CD14-positive monocyte (primary cell): ENCODE data around the gene STAMBPL1. TPM values are rescaled to one million over a fixed set of nuclear protein-coding genes. Genes with fewer than 3 reads are reported as not detected.

Experiments used
- DNase-seq, 3 donors: peaks; one replicate each; pipeline ENCODE4 v3.0.0-alpha.2; 2011 to 2022
- H2AFZ ChIP-seq: 2 replicates; pipeline ENCODE4 v1.6.0; 2012; ENCODE audit warnings: mild to moderate bottlenecking, low read depth, low read length, inconsistent platforms; ENCODE audit not compliant: insufficient read depth, poor library complexity, severe bottlenecking
- H3K27ac ChIP-seq, 2 donors: 1 replicate in 1 of 2; 2 replicates in 1 of 2; pipeline ENCODE4 v1.5.1; 2012 to 2013; ENCODE audit warnings: low read length in 2 of 2, control low read depth in 1 of 2, inconsistent platforms in 1 of 2, low read depth in 1 of 2, mild to moderate bottlenecking in 1 of 2
- H3K27me3 ChIP-seq, 2 donors: one replicate each; pipeline versions ENCODE4 v1.6.0 to v1.6.1; 2011 to 2013; ENCODE audit warnings: low read length in 2 of 2; ENCODE audit not compliant: control insufficient read depth in 2 of 2, insufficient read depth in 2 of 2
- H3K36me3 ChIP-seq, 2 donors: replicated peaks in 1 of 2; 1 replicate in 1 of 2; 2 replicates in 1 of 2; pipeline versions ENCODE4 v1.5.1 to v1.6.1; 2012 to 2013; ENCODE audit warnings: low read length in 2 of 2, control low read depth in 1 of 2, inconsistent platforms in 1 of 2, mild to moderate bottlenecking in 1 of 2; ENCODE audit not compliant: insufficient read depth in 2 of 2, control insufficient read depth in 1 of 2
- H3K4me1 ChIP-seq, 2 donors: 1 replicate in 1 of 2; 2 replicates in 1 of 2; pipeline versions ENCODE4 v1.5.1 to v1.6.1; 2012 to 2013; ENCODE audit warnings: low read length in 2 of 2, control low read depth in 1 of 2, inconsistent platforms in 1 of 2, mild to moderate bottlenecking in 1 of 2, moderate library complexity in 1 of 2; ENCODE audit not compliant: insufficient read depth in 2 of 2, control insufficient read depth in 1 of 2
- H3K4me2 ChIP-seq: replicated peaks from 2 replicates; pipeline ENCODE3; 2012; ENCODE audit warnings: low read length, moderate library complexity, mild to moderate bottlenecking; ENCODE audit not compliant: poor library complexity, severe bottlenecking; ENCODE audit errors: extremely low read depth
- H3K4me3 ChIP-seq, 3 experiments: fragments of 200-600 bp in 1 of 3; sonication (generic) in 1 of 3; replicated peaks in 1 of 3; 1 replicate in 2 of 3; 2 replicates in 1 of 3; pipeline ENCODE4 v1.5.1; 2011 to 2013; ENCODE audit warnings: low read length in 3 of 3, mild to moderate bottlenecking in 3 of 3, control low read depth in 2 of 3, low read depth in 2 of 3, inconsistent platforms in 1 of 3, moderate library complexity in 1 of 3
- H3K79me2 ChIP-seq: 2 replicates; pipeline ENCODE4 v1.6.0; 2012; ENCODE audit warnings: mild to moderate bottlenecking, control low read depth, inconsistent platforms, low read length, moderate library complexity; ENCODE audit not compliant: insufficient read depth
- H3K9ac ChIP-seq: 2 replicates; pipeline ENCODE4 v1.6.0; 2017; ENCODE audit warnings: low read length, mild to moderate bottlenecking; ENCODE audit not compliant: insufficient read depth, poor library complexity, severe bottlenecking
- H3K9me3 ChIP-seq, 2 donors: replicated peaks in 1 of 2; 1 replicate in 1 of 2; 2 replicates in 1 of 2; pipeline versions ENCODE4 v1.5.1 to v1.6.1; 2012 to 2013; ENCODE audit warnings: low read length in 2 of 2, control low read depth in 1 of 2; ENCODE audit not compliant: control insufficient read depth in 1 of 2, insufficient read depth in 1 of 2
- H4K20me1 ChIP-seq: 2 replicates; pipeline ENCODE4 v1.6.0; 2012; ENCODE audit warnings: mild to moderate bottlenecking, low read length, control low read depth, moderate library complexity; ENCODE audit not compliant: insufficient read depth
- H3K27ac Mint-ChIP-seq, 7 donors: one replicate each; pipeline ENCODE4 v1.8.0; 2020; ENCODE audit warnings: mild to moderate bottlenecking in 7 of 7, mixed read lengths in 7 of 7, moderate library complexity in 6 of 7, inconsistent platforms in 2 of 7
- H3K27me3 Mint-ChIP-seq, 3 donors: one replicate each; pipeline ENCODE4 v1.8.0; 2021 to 2022; ENCODE audit warnings: low read depth in 3 of 3, mild to moderate bottlenecking in 3 of 3, mixed read lengths in 3 of 3, moderate library complexity in 3 of 3, inconsistent platforms in 1 of 3
- H3K36me3 Mint-ChIP-seq, 2 donors: one replicate each; pipeline ENCODE4 v1.8.0; 2020; ENCODE audit warnings: mixed read lengths in 2 of 2, inconsistent platforms in 1 of 2, mild to moderate bottlenecking in 1 of 2
- H3K4me1 Mint-ChIP-seq: one replicate; pipeline ENCODE4 v1.8.0; 2020; ENCODE audit warnings: mild to moderate bottlenecking, mixed read lengths
- H3K4me3 Mint-ChIP-seq, 2 donors: one replicate each; pipeline ENCODE4 v1.8.0; 2020; ENCODE audit warnings: mild to moderate bottlenecking in 2 of 2, mixed read lengths in 2 of 2, moderate library complexity in 1 of 2
- H3K9me3 Mint-ChIP-seq, 7 donors: one replicate each; pipeline ENCODE4 v1.8.0; 2020 to 2022; ENCODE audit warnings: mixed read lengths in 7 of 7, mild to moderate bottlenecking in 6 of 7, moderate library complexity in 6 of 7, inconsistent platforms in 2 of 7
- CTCF ChIP-seq: fragments of 200-600 bp; IDR thresholded peaks from one replicate; pipeline ENCODE4 v1.8.0; 2022; ENCODE audit warnings: antibody characterized with exemption, mild to moderate bottlenecking
- WGBS: methylation state at CpG from one replicate; pipeline ENCODE4 v1.1.5; 2013; ENCODE audit warnings: missing lambda C conversion rate; ENCODE audit not compliant: insufficient coverage; 5-methylcytosine and 5-hydroxymethylcytosine counted together
- intact Hi-C, 2 donors: fragments of 100-400 bp; cut with micrococcal nuclease; formaldehyde crosslinking; loops; one replicate each; pipeline versions ENCODE4 v1.15.0 to v1.15.1; 2023
- polyA plus RNA-seq, 3 donors: library from polyadenylated mRNA; depleted of rRNA in 1 of 3; unstranded in 2 of 3; stranded (reverse) in 1 of 3; fragments of 300-500 nt in 2 of 3; fragments of >200 nt in 1 of 3; fragmentation: Illumina TruSeq in 2 of 3; gene quantifications; 1 replicate in 2 of 3; 2 replicates in 1 of 3; pipeline ENCODE4 v1.2.3, GENCODE V29; 2012 to 2021

Gene STAMBPL1
- polyA plus RNA-seq, 3 donors = 0.07 to 1.5 (median 0.10) TPM

- peaks cover 88% of the 10 kb centered on the region for H3K4me1 Mint-ChIP-seq
Measured at GRCh38 chr10:88853155-88853881, 26.7 kb upstream of the STAMBPL1 start.

GRCh38 chr10:88854684-88855083, 25.4 kb upstream of the STAMBPL1 start:
- H3K4me1 ChIP-seq = peaks cover 72 to 74% of the 10 kb centered on the region in 2 donors
- Mint-ChIP-seq H3K27me3 (peaks cover 0 to 4% (median 1%) of the 10 kb centered on the region in 3 donors), H3K9me3 (no peaks in the 10 kb centered on the region), H3K4me3 (no peak overlapping the region), H3K27ac (peak overlapping the region in 3 of 7 donors; percentile 93 to 96 (median 94)), H3K36me3 (no peaks in the 10 kb centered on the region), H3K4me1 (peaks cover 85% of the 10 kb centered on the region)
- no peaks in the 10 kb centered on the region for H4K20me1 ChIP-seq
- peak overlapping the region in 1 of 3 experiments; percentile 19 for H3K4me3 ChIP-seq
- H3K36me3 ChIP-seq = no peaks in the 10 kb centered on the region
- no peak for DNase-seq
- H3K9ac ChIP-seq = no peak overlapping the region
- intact Hi-C loops = loop anchor here in 1 of 2 donors (5.0 to 10.0 kb wide), 2 partner anchors 138 to 360 kb away; partner anchors contain the start of gene FAS
- 83% methylated on average over 3 of the region's 3 CpGs for WGBS
- no peak overlapping the region for H3K4me2 ChIP-seq
- H3K9me3 ChIP-seq = no peaks in the 10 kb centered on the region
- H2AFZ ChIP-seq = peak overlapping the region; percentile 12
- peak overlapping the region in 1 of 2 donors; percentile 79 for H3K27ac ChIP-seq
- H3K79me2 ChIP-seq = peaks cover 18% of the 10 kb centered on the region
- no peak for TF ChIP-seq CTCF
- no peaks in the 10 kb centered on the region for H3K27me3 ChIP-seq

More at GRCh38 chr10:88853155-88853881, 26.7 kb upstream of the STAMBPL1 start:
- intact Hi-C loops = loop anchor here in 1 of 2 donors (5.0 to 10.0 kb wide), 2 partner anchors 139 to 361 kb away; partner anchors contain the start of gene FAS
- H3K27me3 ChIP-seq = no peaks in the 10 kb centered on the region
- H2AFZ ChIP-seq = no peak overlapping the region
- H4K20me1 ChIP-seq = no peaks in the 10 kb centered on the region
- DNase-seq = peak; percentile 73 to 92 (median 83)
- peak overlapping the region in 1 of 3 experiments; percentile 67 for H3K4me3 ChIP-seq
- H3K36me3 ChIP-seq = no peaks in the 10 kb centered on the region
- H3K9ac ChIP-seq = no peak overlapping the region
- peak overlapping the region; percentile 74 for H3K4me2 ChIP-seq
- no peak for TF ChIP-seq CTCF
- Mint-ChIP-seq H3K27me3 (peaks cover 0 to 4% (median 1%) of the 10 kb centered on the region in 3 donors), H3K9me3 (no peaks in the 10 kb centered on the region), H3K4me3 (peak overlapping the region in 1 of 2 donors; percentile 67), H3K27ac (peak overlapping the region; percentile 82 to 96 (median 94)), H3K36me3 (no peaks in the 10 kb centered on the region)
- peak overlapping the region; percentile 44 to 79 for H3K27ac ChIP-seq
- H3K4me1 ChIP-seq = peaks cover 78% of the 10 kb centered on the region in 2 donors
- no peaks in the 10 kb centered on the region for H3K9me3 ChIP-seq
- WGBS = 0% methylated on average over 1 of the region's 4 CpGs
- peaks cover 23% of the 10 kb centered on the region for H3K79me2 ChIP-seq
